ENCODE measurements around the gene WDR33.

Gene WDR33

GRCh38 chr2:127674241-127675209 lies 136.4 kb downstream of the WDR33 start:
- Histone ChIP-seq H3K27me3 (replicated peaks) (no peaks in the 10 kb centered on the region), H3K27ac (no peak overlapping the region), H3K4me3 (ENCODE audit: low read depth, low read length) (peak overlapping the region; percentile 42), H3K36me3 (replicated peaks) (no peaks in the 10 kb centered on the region)
- TF ChIP-seq CTCF (IDR thresholded peaks at IDR 0.05; ENCODE audit: low read depth, low read length, missing control alignments), result no peak
- in situ Hi-C loops (cut with HindIII; ENCODE audit: low pct_ligation_motif_present, low sequenced_read_pairs), result no loop called here
- DNase-seq, result no peak

GRCh38 chr2:127673291-127674069 lies 137.5 kb downstream of the WDR33 start:
- Histone ChIP-seq H3K4me3 (ENCODE audit: low read depth, low read length) (no peak overlapping the region), H3K36me3 (replicated peaks) (no peaks in the 10 kb centered on the region), H3K27ac (no peak overlapping the region), H3K27me3 (replicated peaks) (no peaks in the 10 kb centered on the region)
- DNase-seq, result no peak
- in situ Hi-C loops (cut with HindIII; ENCODE audit: low pct_ligation_motif_present, low sequenced_read_pairs), result no loop called here
- no peak for TF ChIP-seq CTCF (IDR thresholded peaks at IDR 0.05; ENCODE audit: low read depth, low read length, missing control alignments)

GRCh38 chr2:127672341-127673224 lies 138.4 kb downstream of the WDR33 start:
- DNase-seq, result no peak
- in situ Hi-C loops (cut with HindIII; ENCODE audit: low pct_ligation_motif_present, low sequenced_read_pairs), result no loop called here
- Histone ChIP-seq H3K27me3 (replicated peaks) (no peaks in the 10 kb centered on the region), H3K4me3 (ENCODE audit: low read depth, low read length) (no peak overlapping the region), H3K36me3 (replicated peaks) (no peaks in the 10 kb centered on the region), H3K27ac (no peak overlapping the region)
- no peak for TF ChIP-seq CTCF (IDR thresholded peaks at IDR 0.05; ENCODE audit: low read depth, low read length, missing control alignments)

- no peak for DNase-seq
- no peak for TF ChIP-seq CTCF (IDR thresholded peaks at IDR 0.05; ENCODE audit: low read depth, low read length, missing control alignments)
- H3K4me3 ChIP-seq (ENCODE audit: low read depth, low read length), result no peak overlapping the region
- in situ Hi-C loops (cut with HindIII; ENCODE audit: low pct_ligation_motif_present, low sequenced_read_pairs), result no loop called here
- no peaks in the 10 kb centered on the region for H3K27me3 ChIP-seq (replicated peaks)
- no peaks in the 10 kb centered on the region for H3K36me3 ChIP-seq (replicated peaks)
- no peak overlapping the region for H3K27ac ChIP-seq
Observed at GRCh38 chr2:127671557-127672302, 139.2 kb downstream of the WDR33 start.

GRCh38 chr2:127670957-127671290 lies 140.0 kb downstream of the WDR33 start:
- in situ Hi-C loops (cut with HindIII; ENCODE audit: low pct_ligation_motif_present, low sequenced_read_pairs), result no loop called here
- Histone ChIP-seq H3K27me3 (replicated peaks) (no peaks in the 10 kb centered on the region), H3K36me3 (replicated peaks) (no peaks in the 10 kb centered on the region), H3K27ac (no peak overlapping the region), H3K4me3 (ENCODE audit: low read depth, low read length) (no peak overlapping the region)
- no peak for DNase-seq
- no peak for TF ChIP-seq CTCF (IDR thresholded peaks at IDR 0.05; ENCODE audit: low read depth, low read length, missing control alignments)

Measured in brain microvascular endothelial cell (primary cell).